NCI-H2081 (cell line): ENCODE results near the gene ALOX5AP.

Experiments used
- DNase-seq, 2 experiments: peaks; one replicate each; lab custom pipeline; 2025; lab: John Stamatoyannopoulos, UW

Gene ALOX5AP

DNA sequence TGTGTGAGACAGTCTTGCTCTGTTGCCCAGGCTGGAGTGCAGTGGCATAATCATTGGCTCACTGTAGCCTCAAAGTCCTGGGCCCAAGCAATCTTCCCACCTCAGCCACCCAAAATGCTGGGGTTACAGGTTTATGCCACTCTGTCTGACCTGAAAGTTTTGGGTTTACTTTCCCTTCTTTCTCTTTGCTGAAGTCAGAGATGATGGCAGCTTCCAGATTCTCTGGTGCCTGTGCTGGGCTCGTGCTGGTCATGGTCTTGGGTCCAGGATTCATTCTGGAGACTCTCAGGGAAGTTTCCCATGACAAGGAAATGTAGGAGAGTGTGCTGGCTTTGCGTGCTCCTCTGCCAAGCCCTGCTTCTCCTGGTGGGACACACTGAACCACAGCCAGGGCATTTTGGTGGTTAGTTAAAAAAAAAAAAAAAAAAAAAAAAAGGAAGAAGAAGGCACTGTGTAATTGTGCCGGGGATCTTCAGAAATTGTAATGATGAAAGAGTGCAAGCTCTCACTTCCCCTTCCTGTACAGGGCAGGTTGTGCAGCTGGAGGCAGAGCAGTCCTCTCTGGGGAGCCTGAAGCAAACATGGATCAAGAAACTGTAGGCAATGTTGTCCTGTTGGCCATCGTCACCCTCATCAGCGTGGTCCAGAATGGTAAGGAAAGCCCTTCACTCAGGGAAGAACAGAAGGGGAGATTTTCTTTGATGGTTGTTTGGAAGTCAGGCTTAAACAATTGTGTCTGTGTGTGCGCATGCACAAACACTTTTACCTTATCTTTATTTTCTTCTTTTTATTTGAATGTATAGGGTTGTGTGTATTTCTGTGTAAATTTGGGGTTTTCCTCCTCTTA is at the start of gene ALOX5AP:
ALOX5AP (plus strand) TSS at position 519 of the 847 bp plus-strand sequence; CDS start at position 582, 63 bp downstream.
- no peak for DNase-seq

DNA sequence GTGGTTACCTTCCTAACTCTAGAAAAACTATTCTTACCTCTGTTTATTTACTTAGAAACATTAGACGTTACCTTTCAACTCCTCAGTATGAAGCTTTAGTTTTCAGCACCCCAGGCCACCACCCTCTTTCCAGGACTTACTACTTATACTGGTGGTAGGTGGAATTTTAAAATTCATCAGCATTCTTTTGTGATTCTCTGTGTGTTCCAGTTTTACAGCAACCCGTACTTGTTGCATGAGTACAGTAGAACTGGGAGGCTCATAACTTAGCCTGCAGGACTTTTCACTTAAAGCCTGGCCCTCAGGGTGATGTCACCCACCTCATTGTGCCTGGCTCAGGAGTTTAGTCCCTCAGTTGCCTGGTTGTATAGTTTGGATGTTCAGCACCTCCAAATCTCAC is 49.4 kb upstream of the ALOX5AP start:
- no peak for DNase-seq

DNA sequence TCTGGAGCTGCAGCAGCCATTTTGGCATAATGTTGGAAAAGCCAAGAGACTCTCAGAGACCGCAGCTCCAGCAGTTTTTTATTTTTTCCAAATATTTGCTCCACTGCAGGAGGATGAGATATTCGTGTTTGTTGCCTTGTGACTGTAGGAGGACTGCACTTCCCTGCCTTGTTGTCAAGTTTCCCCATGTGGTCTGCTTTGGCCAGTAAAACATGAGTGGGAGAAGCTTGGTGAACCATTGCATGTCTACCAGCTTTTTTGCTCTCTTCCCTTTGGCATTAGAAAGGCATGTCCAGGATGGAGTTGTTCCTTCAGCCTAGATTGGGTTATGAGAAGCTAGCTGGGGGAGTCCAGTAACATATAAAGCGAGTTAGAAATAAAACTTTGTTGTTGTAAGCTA is 47.7 kb upstream of the ALOX5AP start:
- no peak for DNase-seq

DNA sequence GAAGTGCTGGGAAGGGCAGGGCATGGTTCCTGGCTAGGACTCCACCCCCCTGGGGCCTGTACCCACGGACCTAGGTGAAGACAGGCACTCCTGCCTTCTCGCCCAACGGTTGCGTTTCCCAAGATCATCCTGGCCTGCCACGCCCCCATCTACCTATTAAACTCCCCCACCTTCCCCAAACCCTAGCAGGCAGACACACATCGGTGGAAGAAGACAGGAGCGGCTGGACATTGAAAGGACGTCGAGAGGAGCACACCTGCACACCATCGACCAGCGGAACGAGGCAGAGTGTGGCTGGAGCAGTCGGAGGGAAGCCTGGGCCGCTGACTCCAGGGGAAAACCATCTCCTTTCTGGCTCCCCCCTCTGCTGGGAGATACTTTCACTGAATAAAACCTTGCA is 45.6 kb upstream of the ALOX5AP start:
- no peak for DNase-seq

DNA sequence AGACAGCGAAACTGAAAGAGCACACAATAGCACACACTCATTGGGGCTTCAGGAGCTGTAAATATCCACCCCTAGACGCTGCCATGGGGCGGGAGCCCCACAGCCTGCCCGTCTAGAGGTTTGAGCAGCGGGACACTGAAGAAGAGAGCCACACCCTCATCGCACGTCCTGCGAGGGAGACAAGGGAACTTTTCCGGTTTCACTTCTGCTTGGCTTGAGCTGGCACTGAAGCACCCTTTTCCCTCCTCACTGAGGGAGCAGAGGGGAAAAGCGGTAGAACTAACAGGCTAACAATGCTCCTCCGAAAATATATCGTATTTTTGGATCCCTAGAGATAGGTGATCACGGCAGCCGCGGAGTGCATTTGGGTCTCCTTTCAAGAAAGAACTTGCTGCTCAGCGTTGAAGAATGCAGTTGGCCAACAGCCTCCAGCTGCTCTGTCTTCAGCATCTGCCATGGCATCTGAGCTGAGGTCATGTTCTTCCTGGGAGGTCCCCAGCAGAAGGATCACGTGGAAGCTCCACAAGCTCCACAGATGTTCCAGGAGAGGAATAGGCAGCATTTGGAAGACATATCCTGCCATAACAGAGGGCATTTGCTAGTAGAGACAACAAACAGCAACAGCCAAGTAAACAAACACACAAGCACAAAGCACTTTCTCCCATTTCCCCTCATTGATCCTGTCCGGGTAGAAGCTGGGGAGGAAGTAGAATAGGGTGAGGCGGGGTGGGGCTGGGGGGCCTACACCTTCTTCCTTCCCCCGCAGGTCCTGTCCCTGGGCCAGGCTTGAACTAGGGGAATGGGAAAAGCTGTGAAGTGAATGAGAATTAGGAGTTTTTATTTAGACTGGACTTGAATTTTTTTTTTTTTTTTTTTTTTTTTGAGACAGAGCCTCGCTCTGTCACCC is 44.8 kb upstream of the ALOX5AP start:
- no peak for DNase-seq

DNA sequence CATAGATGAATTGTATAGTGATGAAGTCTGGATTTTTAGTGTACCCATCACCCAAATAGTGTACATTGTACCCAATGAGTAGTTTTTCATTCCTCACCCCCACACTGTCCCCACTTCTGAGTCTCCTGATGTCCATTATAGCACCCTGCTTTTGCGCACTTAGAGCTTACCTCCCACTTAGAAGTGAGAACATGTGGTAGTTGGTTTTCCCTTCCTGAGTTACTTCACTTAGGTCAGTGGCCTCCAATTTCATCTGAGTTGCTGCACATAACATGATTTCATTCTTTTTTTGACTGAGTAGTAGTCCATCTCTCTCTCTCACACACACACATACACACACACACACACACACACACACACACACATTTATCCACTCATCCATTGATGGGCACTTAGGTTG is 43.2 kb upstream of the ALOX5AP start:
- no peak for DNase-seq

DNA sequence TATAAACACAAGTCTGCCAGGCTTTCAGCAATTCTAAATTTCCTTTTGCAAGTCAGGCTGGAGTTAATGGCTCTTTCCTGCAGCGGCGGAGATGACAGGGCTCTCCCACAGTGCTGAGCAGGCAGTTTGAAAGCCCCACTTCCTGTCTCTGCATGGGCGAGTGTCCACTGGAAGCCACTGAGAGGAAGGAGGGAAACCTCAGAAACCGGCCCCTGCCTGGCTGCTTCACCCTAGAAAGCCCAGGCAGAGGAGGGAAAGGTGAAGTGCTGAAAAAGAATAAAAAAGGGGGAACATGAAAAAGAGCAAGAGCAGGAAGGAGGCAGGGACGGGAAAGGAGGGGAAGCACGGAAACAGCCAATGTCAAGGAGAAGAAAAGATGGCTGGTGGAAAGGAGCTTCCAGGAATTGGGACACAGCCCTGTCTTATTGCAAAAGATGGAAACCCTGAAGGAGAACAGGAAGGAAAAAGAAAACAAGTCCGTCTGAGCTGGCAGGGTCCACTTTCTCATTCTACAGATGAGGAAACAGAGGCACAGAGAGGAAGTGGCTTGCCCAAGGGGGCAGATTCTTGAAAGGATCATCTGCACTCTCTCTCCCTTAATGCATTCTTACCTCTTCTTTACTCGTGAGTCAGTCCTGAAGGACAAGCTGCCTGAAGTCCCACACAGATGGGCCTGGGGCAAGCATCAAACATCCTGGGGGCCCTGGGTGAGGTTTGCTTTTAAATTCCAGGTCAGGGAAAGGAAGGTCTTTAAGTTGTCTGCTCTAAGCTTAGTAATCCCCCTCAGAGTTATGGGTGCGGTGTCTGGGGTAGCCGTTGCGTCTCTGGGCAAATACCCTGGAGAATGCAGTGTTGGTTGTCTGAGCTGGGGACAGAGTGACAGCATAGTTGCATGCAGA is 38.8 kb upstream of the ALOX5AP start:
- peak in 1 of 2 experiments; percentile 2 for DNase-seq

DNA sequence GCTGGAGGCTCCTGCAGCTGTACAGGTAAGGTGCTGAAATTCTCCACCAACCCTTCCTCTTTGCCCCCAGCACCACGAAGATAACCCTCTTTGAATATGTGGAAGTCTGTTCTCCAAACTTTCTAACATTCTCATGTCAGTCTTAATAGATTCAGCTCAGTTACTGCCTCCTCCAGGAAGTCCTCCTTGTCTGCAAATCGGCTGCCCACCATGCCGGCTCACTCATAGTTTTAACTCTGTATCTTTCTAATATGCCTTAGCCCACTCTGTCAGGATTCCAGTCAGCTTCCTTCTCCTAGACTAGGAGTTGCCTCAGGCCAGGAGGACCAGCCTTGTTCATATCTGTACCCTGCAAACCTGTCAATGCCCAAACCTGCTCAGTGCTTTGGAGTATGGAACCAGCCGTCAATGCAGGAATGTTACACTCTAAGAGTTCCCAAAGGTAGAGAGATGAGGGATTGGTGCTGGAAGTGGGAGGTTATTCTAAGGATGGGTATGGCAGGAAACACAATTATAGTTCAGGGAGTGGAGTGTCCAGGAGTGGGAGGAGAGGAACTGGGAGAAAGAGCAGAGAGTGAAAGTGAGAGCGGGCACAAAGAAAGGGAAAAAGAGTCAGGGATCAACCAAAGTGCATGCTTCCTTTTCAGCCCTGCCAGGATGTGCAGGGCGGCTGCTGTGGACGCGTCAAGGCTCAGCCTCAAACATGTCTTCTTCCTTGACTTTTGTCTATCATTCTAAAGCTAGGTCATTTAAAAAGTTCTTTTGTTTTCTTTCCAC is 38.0 kb upstream of the ALOX5AP start:
- DNase-seq = no peak

DNA sequence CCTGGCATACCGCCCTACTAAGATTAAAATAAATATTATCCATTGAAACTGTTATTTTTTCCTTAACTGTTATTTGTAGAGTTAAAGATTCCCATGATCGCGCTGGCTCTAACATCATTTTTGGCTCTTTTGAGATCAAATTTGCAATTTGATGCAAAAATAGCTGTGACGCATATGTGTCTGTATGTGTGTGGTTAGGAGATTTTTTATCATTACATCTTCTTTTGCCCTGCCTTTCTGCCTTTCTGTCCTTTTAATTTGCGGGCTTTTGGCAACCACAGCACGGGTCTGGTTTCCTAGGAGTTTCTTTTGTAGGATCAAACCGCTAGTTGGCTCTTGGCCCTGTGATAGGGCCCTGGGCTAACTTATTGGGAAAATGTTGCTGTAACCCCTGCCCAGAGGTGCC is 37.3 kb upstream of the ALOX5AP start:
- no peak for DNase-seq

DNA sequence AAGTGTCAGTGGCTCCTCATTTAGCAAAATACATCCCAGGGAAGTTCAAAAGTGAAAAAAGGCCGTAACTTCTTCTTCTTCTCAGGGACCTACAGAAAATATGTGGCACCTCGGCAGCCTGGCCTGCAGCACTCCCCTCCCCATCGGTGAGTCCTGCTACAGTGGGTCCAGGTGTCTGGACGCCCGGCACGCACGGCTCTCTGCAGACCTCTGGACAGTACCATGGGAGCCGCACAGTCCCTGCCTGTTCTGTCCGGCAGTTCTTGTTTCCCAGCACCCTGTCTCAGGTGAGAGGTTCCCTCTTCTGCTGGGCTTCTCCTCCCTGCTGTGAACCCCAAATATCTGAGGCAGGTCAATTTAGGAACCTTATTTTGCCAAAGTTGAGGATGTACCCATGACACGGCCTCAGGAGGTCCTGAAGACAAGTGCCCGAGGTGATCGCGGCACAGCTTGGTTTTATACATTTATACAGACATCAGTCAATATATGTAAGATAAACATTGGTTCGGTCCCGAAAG is 36.8 kb upstream of the ALOX5AP start:
- DNase-seq = no peak

DNA sequence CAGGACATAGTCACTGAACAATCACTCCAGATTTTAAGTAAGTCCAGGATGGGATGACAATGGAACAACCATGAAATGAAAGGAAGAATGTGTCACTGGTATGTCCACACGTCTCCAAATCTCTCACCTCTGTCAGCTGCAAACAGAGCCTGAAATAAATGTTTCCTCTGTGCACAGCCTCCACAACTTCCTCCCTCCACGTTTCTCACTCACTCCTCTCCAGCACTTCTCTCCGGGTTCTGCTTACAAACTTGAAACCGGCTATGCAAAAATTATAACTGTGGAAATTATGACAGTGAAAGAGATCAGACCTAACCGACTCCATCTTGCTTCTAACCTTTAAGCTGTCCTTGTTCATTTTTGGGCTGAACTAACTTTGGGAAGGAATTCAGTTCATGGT is 35.0 kb upstream of the ALOX5AP start:
- DNase-seq = no peak

DNA sequence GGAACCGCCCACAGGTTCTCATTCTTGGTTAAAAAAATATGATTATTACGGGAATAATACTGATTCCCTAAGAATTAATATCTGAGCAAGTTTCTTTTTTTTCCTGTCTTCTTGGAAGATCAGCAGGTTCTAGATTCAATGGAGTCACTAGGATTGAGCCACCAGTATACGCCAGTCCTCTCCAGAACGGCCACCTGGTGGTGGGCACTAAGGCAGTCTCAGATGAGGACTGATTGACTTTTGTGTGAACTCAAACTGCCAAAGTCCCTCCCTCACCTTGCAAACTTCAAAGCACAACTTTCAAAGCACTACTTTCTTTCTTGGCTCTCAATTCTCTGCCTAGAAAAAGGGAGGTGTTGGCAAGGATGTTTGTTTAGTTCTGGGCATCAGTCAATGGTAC is 33.3 kb upstream of the ALOX5AP start:
- DNase-seq = no peak

DNA sequence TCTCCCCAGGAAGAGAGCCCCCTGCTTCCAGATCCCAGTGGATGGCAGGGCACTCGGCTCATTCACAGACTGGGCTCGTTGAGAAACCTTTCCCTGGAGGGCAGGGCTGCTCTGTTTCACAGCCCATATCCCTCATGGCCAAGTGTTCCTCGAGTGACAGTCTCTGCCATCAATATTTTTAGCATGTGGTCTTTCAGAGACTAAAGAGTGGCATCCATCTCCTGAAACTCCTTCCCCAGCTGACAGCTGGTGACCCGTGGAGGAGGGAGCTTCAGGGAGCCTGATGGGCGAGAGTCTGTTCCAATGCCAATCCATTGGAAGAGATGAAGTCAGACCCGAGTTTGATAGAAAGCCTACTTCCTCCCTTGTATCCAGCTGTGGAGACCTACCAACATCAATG is 30.7 kb upstream of the ALOX5AP start:
- no peak for DNase-seq

DNA sequence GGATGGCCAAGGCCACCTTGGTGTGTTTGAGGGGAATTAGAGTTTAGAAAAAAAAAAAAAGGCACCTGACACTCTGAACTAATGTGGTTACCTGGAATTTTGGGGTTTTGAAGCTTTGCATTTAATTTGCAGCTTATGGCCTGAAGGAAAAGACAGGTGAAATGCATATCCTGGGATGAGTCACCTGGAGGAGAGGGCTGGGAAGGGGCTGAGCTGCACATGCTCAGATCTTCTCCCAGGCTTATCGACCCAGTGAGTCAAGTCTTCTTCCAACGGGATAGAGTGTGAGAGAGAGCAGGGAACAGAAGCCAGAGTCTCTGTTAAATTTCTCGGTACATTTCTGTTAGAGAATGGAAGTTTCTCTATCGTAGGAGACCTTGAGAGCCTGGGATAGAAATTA is 29.7 kb upstream of the ALOX5AP start:
- no peak for DNase-seq

DNA sequence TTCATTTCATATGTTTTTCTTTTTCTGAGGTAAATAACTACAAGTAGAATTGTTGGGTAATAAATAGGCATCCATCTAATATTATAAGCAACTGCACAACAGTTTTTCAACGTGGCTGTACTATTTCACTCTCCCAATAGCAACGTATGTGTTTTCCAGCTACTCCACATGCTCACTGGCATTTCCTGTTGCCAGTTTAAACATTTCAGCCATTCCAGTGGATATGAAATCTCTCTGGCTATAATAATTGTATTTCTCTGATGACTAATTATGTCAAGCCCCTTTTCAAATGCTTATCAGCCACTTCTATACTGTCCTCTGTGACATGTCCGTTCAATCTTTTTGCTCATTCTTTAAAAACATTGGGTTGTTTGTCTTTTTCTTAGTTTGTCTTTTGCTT is 26.8 kb upstream of the ALOX5AP start:
- no peak for DNase-seq

DNA sequence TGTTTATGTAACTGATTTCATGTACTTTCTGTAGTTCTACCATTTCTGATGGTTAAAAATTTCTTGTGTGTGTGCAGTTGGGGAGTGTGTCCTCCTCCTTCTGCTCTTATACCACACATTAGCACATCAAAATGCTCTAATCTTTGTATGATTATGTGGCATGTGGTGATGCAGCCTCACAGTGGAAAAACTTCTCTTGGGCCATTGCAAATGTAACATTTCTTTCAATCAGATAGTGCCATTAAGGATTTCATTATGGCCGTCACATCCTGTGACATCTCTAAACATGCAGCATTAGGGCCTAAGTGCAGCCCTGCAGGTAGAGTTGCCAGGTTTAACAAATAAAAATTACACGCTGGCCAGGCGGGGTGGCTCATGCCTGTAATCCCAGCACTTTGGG is 24.9 kb upstream of the ALOX5AP start:
- DNase-seq = no peak

DNA sequence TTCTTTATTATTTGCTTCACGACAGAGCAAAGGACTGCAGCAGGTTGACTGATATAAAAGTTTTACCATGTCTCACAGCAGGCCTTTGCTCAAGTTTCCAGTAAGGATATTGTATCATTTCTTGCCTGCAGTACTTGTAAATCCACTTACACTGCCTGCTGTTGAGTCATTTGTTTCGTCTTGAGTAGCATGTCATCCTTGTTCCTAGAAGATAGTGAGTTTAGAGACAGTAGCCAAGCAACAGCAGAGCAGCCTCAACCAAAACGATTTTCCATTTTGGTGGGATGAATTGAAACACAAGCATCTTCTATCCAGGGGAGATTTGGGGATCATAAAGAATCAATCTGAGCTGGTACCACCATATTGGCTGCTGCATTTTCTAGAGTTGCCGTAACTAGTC is 24.0 kb upstream of the ALOX5AP start:
- DNase-seq = no peak

DNA sequence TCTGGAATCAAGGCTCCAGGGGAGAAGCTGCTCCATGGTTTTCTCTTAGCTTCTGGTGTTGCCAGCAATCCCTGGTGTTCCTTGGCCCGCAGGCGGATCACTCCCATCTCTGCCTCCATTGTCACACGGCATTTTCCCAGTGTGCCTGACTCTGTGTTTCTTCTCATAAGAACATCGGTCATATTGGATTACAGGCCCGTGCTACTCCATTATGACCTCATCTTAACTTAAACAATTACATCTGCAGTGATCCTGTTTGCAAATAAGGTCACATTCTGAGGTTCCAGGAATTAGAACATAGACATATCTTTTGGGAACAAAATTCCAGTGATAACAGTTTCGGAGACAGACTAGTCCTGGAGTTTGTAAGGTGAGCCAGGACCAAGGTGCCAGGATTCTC is 23.5 kb upstream of the ALOX5AP start:
- DNase-seq = no peak

DNA sequence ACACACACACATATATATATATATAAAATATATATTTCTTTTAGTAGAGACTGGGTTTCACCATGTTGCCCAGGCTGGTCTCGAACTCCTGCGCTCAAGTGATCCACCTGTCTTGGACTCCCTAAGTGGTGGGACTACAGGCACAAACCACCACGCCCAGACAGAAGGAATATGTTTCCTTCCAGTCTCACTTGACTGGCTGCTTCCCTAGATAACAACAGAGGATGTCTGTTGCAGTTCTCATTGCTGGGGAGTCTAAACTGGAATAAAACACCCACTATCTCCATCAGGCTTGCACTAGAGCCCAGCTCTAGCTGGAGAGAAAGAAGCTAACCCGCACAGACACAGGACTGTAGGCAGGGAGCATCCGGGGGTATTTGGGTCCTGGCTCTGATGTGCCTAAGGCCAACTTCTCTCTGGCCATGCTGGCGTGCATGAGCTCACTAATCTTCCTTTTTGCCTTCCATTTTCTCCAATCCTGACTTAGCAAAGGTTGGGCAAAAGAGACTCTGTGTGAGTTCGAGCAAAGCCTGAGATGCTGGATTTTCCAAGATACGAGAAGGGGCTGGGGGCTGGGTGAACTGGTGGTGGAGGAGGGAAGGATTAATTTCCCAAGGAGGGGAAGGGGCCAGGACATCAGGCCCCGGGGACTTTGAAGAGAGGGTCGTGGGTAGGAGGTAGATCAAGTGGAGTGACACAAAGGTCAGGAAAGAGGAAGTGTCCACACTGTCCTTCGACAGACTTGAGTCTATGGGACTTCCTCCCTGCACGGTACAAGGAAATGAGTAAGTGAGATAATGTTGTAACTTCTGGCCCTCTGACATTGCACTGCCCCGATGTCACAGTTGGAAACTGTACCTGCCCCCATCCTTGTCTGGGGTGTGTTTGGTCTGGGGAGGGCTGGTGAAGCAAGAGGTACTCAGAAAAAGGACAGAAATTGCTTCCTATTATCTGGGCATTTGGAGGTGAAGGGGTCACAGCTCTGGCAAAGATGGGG is 22.5 kb upstream of the ALOX5AP start:
- no peak for DNase-seq
